K562 (cell line): ENCODE results near the gene CNKSR3.

Experiments
- BRCA1 ChIP-seq, 2 experiments: fragments of 450-650 bp in 1 of 2; sonication (generic) in 1 of 2; formaldehyde crosslinking in 1 of 2; IDR thresholded peaks; 2 replicates each; pipeline versions ENCODE4 v1.5.0 to v1.6.1; 2017 to 2020; ENCODE audit warnings: mild to moderate bottlenecking in 1 of 2, missing genetic modification reagents in 1 of 2
- COPS2 ChIP-seq: fragments of 450-650 bp; conservative IDR thresholded peaks from 2 replicates; pipeline ENCODE4 v1.6.1; 2016; ENCODE audit warnings: mild to moderate bottlenecking, moderate library complexity
- CREM ChIP-seq: IDR thresholded peaks from 2 replicates; pipeline ENCODE4 v1.6.1; 2014; ENCODE audit warnings: antibody characterized with exemption, low read depth
- ESRRA ChIP-seq: fragments of 450-650 bp; IDR thresholded peaks from 2 replicates; pipeline ENCODE4 v1.6.1; 2014; ENCODE audit warnings: low read depth, mild to moderate bottlenecking, moderate library complexity, borderline replicate concordance
- HNRNPK ChIP-seq: fragments of 200-400 bp; formaldehyde crosslinking; IDR thresholded peaks from one replicate; pipeline ENCODE4 v1.6.1; 2018; ENCODE audit warnings: mild to moderate bottlenecking, low read depth, low read length; ENCODE audit not compliant: poor library complexity, severe bottlenecking
- IRF2 ChIP-seq: sonication (generic); formaldehyde crosslinking; IDR thresholded peaks from 2 replicates; pipeline ENCODE4 v1.8.1; 2022; ENCODE audit warnings: mild to moderate bottlenecking, missing genetic modification reagents
- JUND ChIP-seq, 2 experiments: IDR thresholded peaks; 2 replicates in 1 of 2; 3 replicates in 1 of 2; pipeline ENCODE4 v1.6.1; 2011; ENCODE audit warnings: borderline replicate concordance in 2 of 2, low read depth in 2 of 2, low read length in 2 of 2, improper control_type of control experiment in 1 of 2, missing biosample characterization in 1 of 2, missing genetic modification characterization in 1 of 2, missing genetic modification reagents in 1 of 2
- MYNN ChIP-seq, 2 experiments: sonication (generic); formaldehyde crosslinking in 1 of 2; IDR thresholded peaks; 2 replicates each; pipeline versions ENCODE4 v1.5.0 to v1.6.1; 2016 to 2020; ENCODE audit warnings: antibody characterized with exemption in 1 of 2, missing genetic modification reagents in 1 of 2
- POLR2A ChIP-seq: fragments of 450-650 bp; conservative IDR thresholded peaks from 2 replicates; pipeline ENCODE4 v1.6.1; 2016
- ZNF217 ChIP-seq: sonication (generic); formaldehyde crosslinking; IDR thresholded peaks from 2 replicates; pipeline ENCODE4 v1.8.0; 2022; ENCODE audit warnings: mild to moderate bottlenecking, missing genetic modification reagents
- ZNF766 ChIP-seq: fragments of 200-800 bp; sonication (Bioruptor generic); conservative IDR thresholded peaks from 2 replicates; pipeline ENCODE4 v1.6.1; 2016; ENCODE audit warnings: missing genetic modification characterization, missing compliant biosample characterization
- TF ChIP-seq, protein P1 (sequence below), 3 experiments: IDR thresholded peaks in 2 of 3; conservative IDR thresholded peaks in 1 of 3; 2 replicates each; pipeline ENCODE4 v1.5.1; 2011 to 2012; ENCODE audit warnings: low read length in 3 of 3, mild to moderate bottlenecking in 3 of 3, control low read depth in 2 of 3, improper control_type of control experiment in 1 of 3, inconsistent platforms in 1 of 3, low read depth in 1 of 3, mixed read lengths in 1 of 3, moderate library complexity in 1 of 3; ENCODE audit not compliant: insufficient read depth in 2 of 3
- TF ChIP-seq, protein P2 (sequence below), 3 experiments: fragments of 200-800 bp in 1 of 3; sonication (Bioruptor generic) in 1 of 3; sonication (generic) in 1 of 3; formaldehyde crosslinking in 1 of 3; IDR thresholded peaks; 2 replicates each; pipeline versions ENCODE4 v1.6.1 to v1.8.0; 2016 to 2022; ENCODE audit warnings: mild to moderate bottlenecking in 2 of 3, missing compliant biosample characterization in 2 of 3, missing genetic modification characterization in 2 of 3, missing genetic modification reagents in 1 of 3
- TF ChIP-seq, protein P3 (sequence below): sonication (generic); formaldehyde crosslinking; IDR thresholded peaks from 2 replicates; pipeline ENCODE4 v1.9.0; 2022; ENCODE audit warnings: mild to moderate bottlenecking, missing genetic modification reagents

DNA sequence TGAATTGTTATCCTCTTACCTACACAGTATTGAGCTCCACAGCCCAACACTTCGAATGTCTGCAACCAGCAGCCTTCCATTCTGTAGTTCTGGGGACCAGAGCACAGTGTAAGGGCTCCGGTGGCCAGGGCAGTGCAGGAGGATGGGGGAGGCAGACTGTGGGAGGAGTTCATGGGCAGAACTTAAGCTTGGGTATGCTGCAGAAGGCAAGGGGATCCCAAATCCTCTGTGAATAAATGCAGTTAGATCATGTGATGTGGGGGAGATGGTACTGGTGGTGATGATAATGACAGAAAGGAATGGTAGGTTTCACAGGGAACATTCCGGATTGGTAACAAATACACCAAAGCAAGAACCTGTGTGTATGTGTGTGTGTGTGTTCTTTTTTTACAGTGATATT lies 26.5 kb upstream of the CNKSR3 start:
- no peak for TF ChIP-seq IRF2 (CRISPR knock-in tag)
- TF ChIP-seq, protein P1, sequence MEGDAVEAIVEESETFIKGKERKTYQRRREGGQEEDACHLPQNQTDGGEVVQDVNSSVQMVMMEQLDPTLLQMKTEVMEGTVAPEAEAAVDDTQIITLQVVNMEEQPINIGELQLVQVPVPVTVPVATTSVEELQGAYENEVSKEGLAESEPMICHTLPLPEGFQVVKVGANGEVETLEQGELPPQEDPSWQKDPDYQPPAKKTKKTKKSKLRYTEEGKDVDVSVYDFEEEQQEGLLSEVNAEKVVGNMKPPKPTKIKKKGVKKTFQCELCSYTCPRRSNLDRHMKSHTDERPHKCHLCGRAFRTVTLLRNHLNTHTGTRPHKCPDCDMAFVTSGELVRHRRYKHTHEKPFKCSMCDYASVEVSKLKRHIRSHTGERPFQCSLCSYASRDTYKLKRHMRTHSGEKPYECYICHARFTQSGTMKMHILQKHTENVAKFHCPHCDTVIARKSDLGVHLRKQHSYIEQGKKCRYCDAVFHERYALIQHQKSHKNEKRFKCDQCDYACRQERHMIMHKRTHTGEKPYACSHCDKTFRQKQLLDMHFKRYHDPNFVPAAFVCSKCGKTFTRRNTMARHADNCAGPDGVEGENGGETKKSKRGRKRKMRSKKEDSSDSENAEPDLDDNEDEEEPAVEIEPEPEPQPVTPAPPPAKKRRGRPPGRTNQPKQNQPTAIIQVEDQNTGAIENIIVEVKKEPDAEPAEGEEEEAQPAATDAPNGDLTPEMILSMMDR (IDR thresholded peaks at IDR 0.05 in 2 of 3, conservative IDR thresholded peaks at IDR 0.05 in 1 of 3; ENCODE audit: insufficient read depth in 2 of 3, low read depth in 1 of 3, low read length in 3 of 3), result no peak
- TF ChIP-seq, protein P2, sequence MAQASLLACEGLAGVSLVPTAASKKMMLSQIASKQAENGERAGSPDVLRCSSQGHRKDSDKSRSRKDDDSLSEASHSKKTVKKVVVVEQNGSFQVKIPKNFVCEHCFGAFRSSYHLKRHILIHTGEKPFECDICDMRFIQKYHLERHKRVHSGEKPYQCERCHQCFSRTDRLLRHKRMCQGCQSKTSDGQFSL (CRISPR knock-in tag; IDR thresholded peaks at IDR 0.05), result no peak
- TF ChIP-seq, protein P2 (tag; IDR thresholded peaks at IDR 0.05), result no peak
- TF ChIP-seq ZNF766 (CRISPR knock-in tag), result no peak
- no peak for TF ChIP-seq COPS2
- no peak for TF ChIP-seq POLR2A
- TF ChIP-seq, protein P3, sequence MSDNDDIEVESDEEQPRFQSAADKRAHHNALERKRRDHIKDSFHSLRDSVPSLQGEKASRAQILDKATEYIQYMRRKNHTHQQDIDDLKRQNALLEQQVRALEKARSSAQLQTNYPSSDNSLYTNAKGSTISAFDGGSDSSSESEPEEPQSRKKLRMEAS (CRISPR knock-in tag), result no peak
- no peak for TF ChIP-seq BRCA1 (IDR thresholded peaks at IDR 0.05)
- TF ChIP-seq BRCA1 (CRISPR knock-in tag; IDR thresholded peaks at IDR 0.05), result no peak
- TF ChIP-seq CREM, result no peak
- no peak for TF ChIP-seq ESRRA
- no peak for TF ChIP-seq JUND (IDR thresholded peaks at IDR 0.05; ENCODE audit: borderline replicate concordance, low read depth, low read length)
- TF ChIP-seq JUND (tag; IDR thresholded peaks at IDR 0.05; ENCODE audit: borderline replicate concordance, low read depth, low read length), result no peak
- no peak for TF ChIP-seq ZNF217 (CRISPR knock-in tag)
- TF ChIP-seq HNRNPK, result no peak
- no peak for TF ChIP-seq MYNN (IDR thresholded peaks at IDR 0.05)
- no peak for TF ChIP-seq MYNN (CRISPR knock-in tag; IDR thresholded peaks at IDR 0.05)
